A549 (cell line): ENCODE measurements around the gene RUNX3. TPM values are rescaled to one million over a fixed set of nuclear protein-coding genes. Genes with fewer than 3 reads are reported as not detected.
A peak's percentile ranks its signal among the peaks of the same experiment; 100 is the strongest.

Experiments
- ATAC-seq, 2 experiments: fragments of 200-7000 bp in 1 of 2; fragments of >200 bp in 1 of 2; cut with Nextera tagmentation in 1 of 2; cut with Tn5 transposase in 1 of 2; 3 replicates each; pipeline versions ENCODE4 v1.8.0 to v1.9.1; 2018 to 2020; ENCODE audit warnings: mild to moderate bottlenecking in 1 of 2, moderate library complexity in 1 of 2
- CTCF ChIA-PET: fragments of 300-600 bp; sonication (Branson Sonifier 250); formaldehyde crosslinking; extraction: SDS; loops from one replicate; lab custom pipeline; 2021; ENCODE audit warnings: antibody characterized with exemption, inconsistent platforms; lab: Yijun Ruan, JAX
- POLR2A ChIA-PET: fragments of 350-600 bp; formaldehyde crosslinking; extraction: SDS; loops from one replicate; lab custom pipeline; 2021; ENCODE audit warnings: antibody characterized with exemption, inconsistent platforms; lab: Yijun Ruan, JAX
- DNase-seq, 2 experiments: peaks; one replicate each; pipeline versions ENCODE4 v3.0.0 to v3.0.0-alpha.2; 2011 to 2016; ENCODE audit warnings: low read depth in 1 of 2, low spot score in 1 of 2
- FAIRE-seq: peaks from 2 replicates; lab custom pipeline; 2011; peaks lifted over from hg19 to GRCh38; lab: Jason Lieb, UNC
- H3K27ac ChIP-seq, 2 experiments: fragments of >200 bp; sonication (Bioruptor Twin); formaldehyde crosslinking; 3 replicates each; pipeline ENCODE4 v1.5.1; 2016 to 2017
- H3K4me1 ChIP-seq: fragments of >200 bp; sonication (Bioruptor Twin); formaldehyde crosslinking; 3 replicates; pipeline ENCODE4 v1.6.1; 2016
- H3K4me2 ChIP-seq: fragments of >200 bp; sonication (Bioruptor Twin); formaldehyde crosslinking; 3 replicates; pipeline ENCODE4 v1.6.1; 2016
- H3K4me3 ChIP-seq: fragments of >200 bp; sonication (Bioruptor Twin); formaldehyde crosslinking; 3 replicates; pipeline ENCODE4 v1.5.1; 2016
- H3K9me3 ChIP-seq: fragments of >200 bp; sonication (Bioruptor Twin); formaldehyde crosslinking; 3 replicates; pipeline ENCODE4 v1.6.1; 2016
- BCL3 ChIP-seq: fragments of >200 bp; sonication (Bioruptor Twin); formaldehyde crosslinking; IDR thresholded peaks from 3 replicates; pipeline ENCODE4 v1.6.1; 2016
- CBX8 ChIP-seq: fragments of 200-600 bp; sonication (generic); IDR thresholded peaks from 2 replicates; pipeline ENCODE4 v1.6.1; 2016
- CEBPB ChIP-seq, 2 experiments: fragments of >200 bp in 1 of 2; sonication (Bioruptor Twin) in 1 of 2; formaldehyde crosslinking in 1 of 2; IDR thresholded peaks; 2 replicates each; pipeline ENCODE4 v1.6.1; 2012 to 2016
- CTCF ChIP-seq: fragments of >200 bp; sonication (Bioruptor Twin); formaldehyde crosslinking; IDR thresholded peaks from 3 replicates; pipeline ENCODE4 v1.5.1; 2016
- EHF ChIP-seq: fragments of 250-450 bp; sonication (Bioruptor Pico); IDR thresholded peaks from 2 replicates; pipeline ENCODE4 v1.5.0; 2020; ENCODE audit warnings: mild to moderate bottlenecking
- ESRRA ChIP-seq: fragments of 150-350 bp; IDR thresholded peaks from 2 replicates; pipeline ENCODE4 v1.6.1; 2014; ENCODE audit warnings: mild to moderate bottlenecking, low read length, borderline replicate concordance
- FOSL2 ChIP-seq, 2 experiments: fragments of 450-650 bp in 1 of 2; fragments of >200 bp in 1 of 2; sonication (Bioruptor Twin) in 1 of 2; formaldehyde crosslinking; IDR thresholded peaks; 2 replicates each; pipeline versions ENCODE4 v1.5.0 to v1.6.1; 2016 to 2020; ENCODE audit warnings: mild to moderate bottlenecking in 1 of 2, moderate library complexity in 1 of 2
- HDAC2 ChIP-seq: fragments of 200-600 bp; sonication (generic); IDR thresholded peaks from 2 replicates; pipeline ENCODE4 v1.6.1; 2016
- HMGXB4 ChIP-seq: fragments of 250-450 bp; sonication (Bioruptor Pico); IDR thresholded peaks from 2 replicates; pipeline ENCODE4 v1.5.0; 2021; ENCODE audit warnings: mild to moderate bottlenecking, moderate library complexity, borderline replicate concordance
- HOXA7 ChIP-seq: fragments of 250-450 bp; sonication (Bioruptor Pico); IDR thresholded peaks from 2 replicates; pipeline ENCODE4 v1.5.0; 2020; ENCODE audit warnings: mild to moderate bottlenecking, moderate library complexity
- HOXB5 ChIP-seq: fragments of 250-450 bp; sonication (Bioruptor Pico); IDR thresholded peaks from 2 replicates; pipeline ENCODE4 v1.5.0; 2020; ENCODE audit warnings: mild to moderate bottlenecking, moderate library complexity
- KDM1A ChIP-seq: fragments of 200-600 bp; sonication (generic); IDR thresholded peaks from 2 replicates; pipeline ENCODE4 v1.6.1; 2016; ENCODE audit warnings: low read depth, mild to moderate bottlenecking
- MAFK ChIP-seq: fragments of 450-650 bp; IDR thresholded peaks from 2 replicates; pipeline ENCODE4 v1.6.1; 2014; ENCODE audit not compliant: partially characterized antibody
- MAX ChIP-seq: IDR thresholded peaks from 2 replicates; pipeline ENCODE4 v1.6.1; 2012
- NFE2L2 ChIP-seq: fragments of 150-350 bp; conservative IDR thresholded peaks from 2 replicates; pipeline ENCODE4 v1.6.1; 2014; ENCODE audit warnings: low read length
- NR3C1 ChIP-seq: fragments of >200 bp; sonication (Bioruptor Twin); formaldehyde crosslinking; IDR thresholded peaks from 3 replicates; pipeline ENCODE4 v1.6.1; 2017
- PBX3 ChIP-seq: IDR thresholded peaks from 2 replicates; pipeline ENCODE4 v1.6.1; 2012
- PHF8 ChIP-seq: fragments of 200-600 bp; sonication (generic); IDR thresholded peaks from 2 replicates; pipeline ENCODE4 v1.6.1; 2016; ENCODE audit warnings: low read depth, mild to moderate bottlenecking, antibody characterized with exemption, moderate library complexity, borderline replicate concordance
- POLR2A ChIP-seq: IDR thresholded peaks from 2 replicates; pipeline ENCODE4 v1.6.1; 2012; ENCODE audit warnings: mild to moderate bottlenecking, low read length
- RAD21 ChIP-seq, 2 experiments: fragments of >200 bp in 1 of 2; sonication (Bioruptor Twin) in 1 of 2; formaldehyde crosslinking in 1 of 2; IDR thresholded peaks in 1 of 2; conservative IDR thresholded peaks in 1 of 2; 2 replicates in 1 of 2; 3 replicates in 1 of 2; pipeline ENCODE4 v1.6.1; 2012 to 2018; ENCODE audit warnings: inconsistent platforms in 1 of 2
- RFX5 ChIP-seq: fragments of 450-650 bp; IDR thresholded peaks from 2 replicates; pipeline ENCODE4 v1.7.1; 2014; ENCODE audit warnings: antibody characterized with exemption, mild to moderate bottlenecking, moderate library complexity
- SMC3 ChIP-seq: fragments of >200 bp; sonication (Bioruptor Twin); formaldehyde crosslinking; IDR thresholded peaks from 3 replicates; pipeline ENCODE4 v1.6.1; 2018; ENCODE audit warnings: inconsistent platforms
- TFCP2L1 ChIP-seq: fragments of 250-450 bp; sonication (Bioruptor Pico); IDR thresholded peaks from 2 replicates; pipeline ENCODE4 v1.5.0; 2021; ENCODE audit warnings: mild to moderate bottlenecking
- ZNF302 ChIP-seq: fragments of 250-450 bp; sonication (Bioruptor Pico); IDR thresholded peaks from 2 replicates; pipeline ENCODE4 v1.9.0; 2021; ENCODE audit warnings: inconsistent platforms, mild to moderate bottlenecking, moderate library complexity
- WGBS: methylation state at CpG from one replicate; pipeline ENCODE4 v1.1.6; 2017; ENCODE audit errors: missing lambda C conversion rate; 5-methylcytosine and 5-hydroxymethylcytosine counted together
- polyA plus RNA-seq, 4 experiments: library from polyadenylated mRNA; depleted of rRNA in 3 of 4; stranded (reverse); fragments of >200 nt; fragmentation: RNase III in 1 of 4; extraction: RNeasy Plus Mini Kit Qiagen cat#74134 plus additional on column Dnase treatment in 1 of 4; gene quantifications; 2 replicates in 3 of 4; 3 replicates in 1 of 4; pipeline ENCODE4 v1.2.3, GENCODE V29; 2011 to 2017

Gene RUNX3
- polyA plus RNA-seq, 2 of the 4 experiments (the other 2 are of a cell fraction), result 1.4 to 4.0 TPM

GRCh38 chr1:24910210-24910609, 19.9 kb downstream of the RUNX3 start:
- POLR2A ChIA-PET, result no interaction called here
- no peak overlapping the region for H3K4me3 ChIP-seq
- no peak for TF ChIP-seq PHF8
- no peak for TF ChIP-seq MAFK
- TF ChIP-seq POLR2A, result no peak
- TF ChIP-seq ZNF302 (CRISPR knock-in tag), result no peak
- no peak for TF ChIP-seq ESRRA
- no peaks in the 10 kb centered on the region for H3K9me3 ChIP-seq
- CTCF ChIA-PET, result interaction anchor here (0.5 to 3.1 kb wide), 8 partner anchors 10 to 1226 kb away, joined by 3 to 16 read pairs (median 4); no protein-coding TSS in a partner anchor
- H3K4me2 ChIP-seq, result no peak overlapping the region
- H3K27ac ChIP-seq, result no peak overlapping the region
- WGBS, result 100% methylated on average over 8 of the region's 9 CpGs
- ATAC-seq (no peak), DNase-seq (no peak), FAIRE-seq (no peak)
- H3K4me1 ChIP-seq, result no peaks in the 10 kb centered on the region; the same call in 2 of the 3 replicates

GRCh38 chr1:24909388-24909898, 20.6 kb downstream of the RUNX3 start:
- no peak for FAIRE-seq
- Histone ChIP-seq H3K4me3 (no peak overlapping the region), H3K4me2 (no peak overlapping the region), H3K9me3 (no peaks in the 10 kb centered on the region)
- ChIA-PET POLR2A (no interaction called here), CTCF (interaction anchor here (0.6 to 3.1 kb wide), 18 partner anchors 11 to 1227 kb away, joined by 3 to 16 read pairs (median 3); no protein-coding TSS in a partner anchor)
- peak; percentile 78 to 96 for ATAC-seq
- TF ChIP-seq TFCP2L1 (CRISPR knock-in tag) (no peak), EHF (CRISPR knock-in tag) (no peak), RAD21 (conservative IDR thresholded peaks at IDR 0.05 in 1 of 2, IDR thresholded peaks at IDR 0.05 in 1 of 2) (peak in 1 of 2 experiments; percentile 34; a peak in 2 of 5 replicates), KDM1A (peak; percentile 78; the same call in 1 of the 2 replicates), POLR2A (no peak), CTCF (peak; percentile 30), SMC3 (peak; percentile 27; the same call in 1 of the 3 replicates), HDAC2 (peak; percentile 68; the same call in 1 of the 2 replicates)
- TF ChIP-seq, all 56 proteins: peak for 5
- Histone ChIP-seq H3K27ac (no peak overlapping the region), H3K4me1 (no peaks in the 10 kb centered on the region; the same call in 2 of the 3 replicates)
- peak; percentile 73 to 80 for DNase-seq
- WGBS, result 46% methylated on average over 9 of the region's 15 CpGs

- ChIA-PET POLR2A (no interaction called here), CTCF (interaction anchor here (0.6 to 3.1 kb wide), 17 partner anchors 11 to 296 kb away, joined by 3 to 16 read pairs (median 3); no protein-coding TSS in a partner anchor)
- Histone ChIP-seq H3K4me1 (no peaks in the 10 kb centered on the region; the same call in 2 of the 3 replicates), H3K4me2 (no peak overlapping the region), H3K27ac (no peak overlapping the region), H3K4me3 (no peak overlapping the region), H3K9me3 (no peaks in the 10 kb centered on the region)
- ATAC-seq (no peak), DNase-seq (no peak), FAIRE-seq (no peak)
- 89% methylated on average over 7 of the region's 7 CpGs for WGBS
- TF ChIP-seq RFX5 (no peak), CEBPB (IDR thresholded peaks at IDR 0.05) (no peak), CBX8 (no peak), BCL3 (no peak), FOSL2 (IDR thresholded peaks at IDR 0.05) (no peak), FOSL2 (CRISPR knock-in tag; IDR thresholded peaks at IDR 0.05) (no peak), HMGXB4 (CRISPR knock-in tag) (no peak), KDM1A (no peak), NFE2L2 (no peak), NR3C1 (no peak), CTCF (no peak), HOXA7 (CRISPR knock-in tag) (no peak), MAX (no peak), PBX3 (no peak), HOXB5 (CRISPR knock-in tag) (no peak)
Observed at GRCh38 chr1:24908591-24909259, 21.4 kb downstream of the RUNX3 start.
